Erythroblast (primary cell): ENCODE data around the gene WDR70.
A peak's percentile ranks its signal among the peaks of the same experiment; 100 is the strongest.
"Not testable (repeated sequence)": the region's sequence is repeated elsewhere in the genome, so short reads cannot be mapped to it uniquely, and the experiment has no call there.

ENCODE experiments used
- DNase-seq, 2 experiments: peaks; one replicate each; lab custom pipeline; 2025; lab: John Stamatoyannopoulos, UW
- GATA1 ChIP-seq: IDR thresholded peaks from 2 replicates; pipeline ENCODE4 v1.6.1; 2011; ENCODE audit warnings: low read depth, mild to moderate bottlenecking, control low read depth, low read length, moderate library complexity
- POLR2A ChIP-seq: IDR thresholded peaks from 2 replicates; pipeline ENCODE4 v1.6.1; 2011; ENCODE audit warnings: mild to moderate bottlenecking, low read length

WDR70 gene

DNA sequence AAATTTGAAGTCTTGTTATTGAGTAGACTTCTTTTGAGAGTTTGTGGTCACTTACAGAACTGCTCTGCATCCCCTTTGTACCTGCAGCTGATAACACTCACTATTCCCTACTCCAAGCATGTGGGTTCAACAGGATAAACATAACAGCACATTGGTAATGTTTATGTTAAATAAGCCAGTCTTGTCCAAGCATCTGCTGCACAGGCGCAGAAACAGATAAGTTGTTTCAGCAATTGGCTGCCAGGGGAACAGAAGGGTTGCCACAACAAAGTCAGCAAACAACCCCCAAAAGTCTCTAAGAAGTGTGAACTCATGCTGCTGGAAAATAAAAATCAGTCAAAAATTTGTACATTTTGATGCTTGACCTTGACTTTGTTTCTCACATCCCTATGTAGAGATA is 286.2 kb downstream of the WDR70 start:
- TF ChIP-seq POLR2A (no peak), GATA1 (no peak)
- peak in 1 of 2 experiments; percentile 25 for DNase-seq

DNA sequence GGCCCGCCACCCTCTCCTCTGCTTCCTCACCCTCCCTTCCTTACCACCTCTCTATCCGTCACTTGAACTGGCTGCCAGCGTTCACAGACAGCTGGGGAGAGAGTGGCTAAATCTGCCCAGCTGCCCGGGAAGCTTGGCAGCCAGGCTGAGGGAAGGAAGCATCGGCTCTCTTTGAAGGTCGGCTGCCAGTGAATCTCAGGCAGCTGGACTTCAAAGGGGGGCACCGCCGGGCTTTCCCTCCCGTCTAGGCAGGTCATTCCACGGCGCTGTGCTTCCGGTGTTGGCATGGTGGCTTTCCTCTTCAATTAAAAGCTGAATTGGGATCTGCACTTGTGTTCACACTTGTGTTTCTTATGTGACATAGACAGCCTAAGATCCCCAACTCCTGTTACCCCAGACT is 286.8 kb downstream of the WDR70 start:
- no peak for TF ChIP-seq GATA1
- TF ChIP-seq POLR2A, result no peak
- DNase-seq, result no peak

DNA sequence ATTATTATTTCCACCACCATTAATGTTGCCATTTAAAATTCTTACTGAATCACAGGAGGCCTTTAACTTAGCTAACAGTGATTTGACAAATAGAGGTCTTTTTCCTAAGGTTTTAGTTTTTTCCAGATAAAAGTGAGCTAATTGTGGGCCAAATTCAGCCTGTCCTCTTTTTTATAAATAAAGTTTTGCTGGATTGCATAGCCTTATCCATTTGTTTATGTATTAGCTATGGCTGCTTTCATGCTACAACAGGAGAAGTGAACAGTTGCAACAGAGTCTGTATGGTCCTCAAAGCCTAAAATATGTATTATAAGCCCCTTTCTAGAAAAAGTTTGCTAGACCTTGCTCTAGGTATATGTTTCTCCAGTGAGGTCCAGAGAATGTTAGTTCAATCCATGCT is 288.3 kb downstream of the WDR70 start:
- no peak for TF ChIP-seq POLR2A
- no peak for TF ChIP-seq GATA1
- no peak for DNase-seq

DNA sequence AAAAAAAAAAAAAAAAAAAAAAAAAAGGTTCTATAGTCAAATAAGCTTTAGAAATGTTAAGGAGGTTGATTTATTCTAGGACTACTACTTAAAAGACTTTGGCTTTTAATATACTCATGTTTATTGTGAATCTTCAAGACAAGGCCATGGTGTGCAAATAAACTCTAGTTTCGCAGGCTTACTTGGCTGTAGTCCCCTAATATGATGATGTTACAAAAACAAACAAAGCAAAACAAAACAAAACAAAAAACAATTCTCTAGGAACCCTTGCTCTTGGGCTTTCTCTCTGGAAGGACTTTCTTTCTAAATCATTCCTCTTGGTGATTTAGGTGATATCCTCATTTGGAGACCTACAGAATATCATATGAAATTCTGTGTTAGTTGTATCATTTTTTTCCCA is 288.7 kb downstream of the WDR70 start:
- no peak for DNase-seq

DNA sequence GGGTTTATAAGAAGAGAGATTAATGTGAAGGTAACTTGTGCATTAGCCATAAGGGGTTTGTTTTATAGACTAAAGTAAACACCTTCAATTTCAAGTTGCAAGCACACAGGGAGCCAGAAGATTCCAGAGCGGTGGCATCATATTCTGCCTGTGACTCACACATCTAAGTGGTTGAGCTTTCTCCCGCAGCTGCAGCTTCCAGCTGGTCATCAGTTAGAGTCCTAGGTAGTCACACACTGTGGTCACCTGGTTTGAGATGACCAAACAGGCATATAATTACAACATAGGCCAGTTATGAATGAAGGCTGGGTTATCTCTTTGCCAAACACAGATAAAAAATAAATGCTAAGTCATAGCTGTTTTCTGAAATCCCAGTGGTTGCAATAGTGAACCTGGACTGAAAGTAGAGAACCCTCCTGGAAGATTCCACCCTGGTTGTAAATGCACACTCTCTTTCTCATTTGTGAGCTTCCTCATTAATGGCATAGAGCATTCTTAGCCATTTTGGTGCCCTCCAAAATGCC is 289.5 kb downstream of the WDR70 start:
- TF ChIP-seq GATA1 (no peak), POLR2A (no peak)
- DNase-seq, result peak; percentile 59 to 64

More for the DNA sequence above, 288.7 kb downstream of the WDR70 start:
- TF ChIP-seq GATA1 (no peak), POLR2A (no peak)

DNA sequence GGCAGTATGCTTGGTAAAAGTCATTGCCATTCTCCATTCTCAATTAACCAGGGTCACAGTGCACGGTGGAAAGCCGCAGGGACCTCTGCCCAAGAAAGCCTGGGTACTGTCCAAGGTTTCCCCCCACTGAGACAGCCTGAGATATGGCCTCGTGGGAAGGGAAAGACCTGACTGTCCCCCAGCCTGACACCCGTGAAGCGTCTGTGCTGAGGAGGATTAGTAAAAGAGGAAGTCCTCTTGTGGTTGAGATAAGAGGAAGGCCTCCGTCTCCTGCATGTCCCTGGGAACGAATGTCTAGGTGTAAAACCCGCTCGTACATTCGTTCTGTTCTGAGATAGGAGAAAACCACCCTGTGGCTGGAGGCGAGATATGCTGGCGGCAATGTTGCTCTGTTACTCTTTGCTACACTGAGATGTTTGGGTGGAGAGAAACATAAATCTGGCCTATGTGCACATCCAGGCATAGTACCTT is 293.0 kb downstream of the WDR70 start:
- peak; percentile 38 to 79 for DNase-seq

DNA sequence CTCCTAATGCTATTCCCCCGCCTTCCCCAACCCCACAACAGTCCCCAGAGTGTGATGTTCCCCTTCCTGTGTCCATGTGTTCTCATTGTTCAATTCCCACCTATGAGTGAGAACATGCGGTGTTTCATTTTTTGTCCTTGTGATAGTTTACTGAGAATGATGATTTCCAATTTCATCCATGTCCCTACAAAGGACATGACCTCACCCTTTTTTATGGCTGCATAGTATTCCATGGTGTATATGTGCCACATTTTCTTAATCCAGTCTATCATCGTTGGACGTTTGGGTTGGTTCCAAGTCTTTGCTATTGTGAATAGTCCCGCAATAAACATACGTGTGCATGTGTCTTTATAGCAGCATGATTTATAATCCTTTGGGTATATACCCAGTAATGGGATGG is 295.2 kb downstream of the WDR70 start:
- not testable (repeated sequence) for DNase-seq

DNA sequence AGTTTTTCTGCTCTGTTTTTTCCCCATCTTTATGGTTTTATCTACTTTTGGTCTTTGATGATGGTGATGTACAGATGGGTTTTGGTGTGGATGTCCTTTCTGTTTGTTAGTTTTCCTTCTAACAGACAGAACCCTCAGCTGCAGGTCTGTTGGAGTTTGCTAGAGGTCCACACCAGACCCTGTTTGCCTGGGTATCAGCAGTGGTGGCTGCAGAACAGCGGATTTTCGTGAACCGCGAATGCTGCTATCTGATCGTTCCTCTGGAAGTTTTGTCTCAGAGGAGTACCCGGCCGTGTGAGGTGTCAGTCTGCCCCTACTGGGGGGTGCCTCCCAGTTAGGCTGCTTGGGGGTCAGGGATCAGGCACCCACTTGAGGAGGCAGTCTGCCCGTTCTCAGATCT is 300.2 kb downstream of the WDR70 start:
- not testable (repeated sequence) for DNase-seq

DNA sequence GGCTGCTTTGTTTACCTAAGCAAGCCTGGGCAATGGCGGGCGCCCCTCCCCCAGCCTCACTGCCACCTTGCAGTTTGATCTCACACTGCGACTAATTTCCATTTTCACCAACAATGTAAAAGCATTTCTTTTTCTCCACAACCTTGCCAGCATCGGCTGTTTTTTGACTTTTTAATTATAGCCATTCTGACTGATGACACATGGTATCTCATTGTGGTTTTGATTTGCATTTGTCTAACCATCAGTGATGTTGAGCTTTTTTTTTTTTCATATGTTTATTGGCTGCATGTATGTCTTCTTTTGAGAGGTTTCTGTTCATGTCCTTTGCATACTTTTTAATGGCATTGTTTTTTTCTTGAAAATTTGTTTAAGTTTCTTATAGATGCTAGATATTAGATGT is 300.8 kb downstream of the WDR70 start:
- DNase-seq, result not testable (repeated sequence)

DNA sequence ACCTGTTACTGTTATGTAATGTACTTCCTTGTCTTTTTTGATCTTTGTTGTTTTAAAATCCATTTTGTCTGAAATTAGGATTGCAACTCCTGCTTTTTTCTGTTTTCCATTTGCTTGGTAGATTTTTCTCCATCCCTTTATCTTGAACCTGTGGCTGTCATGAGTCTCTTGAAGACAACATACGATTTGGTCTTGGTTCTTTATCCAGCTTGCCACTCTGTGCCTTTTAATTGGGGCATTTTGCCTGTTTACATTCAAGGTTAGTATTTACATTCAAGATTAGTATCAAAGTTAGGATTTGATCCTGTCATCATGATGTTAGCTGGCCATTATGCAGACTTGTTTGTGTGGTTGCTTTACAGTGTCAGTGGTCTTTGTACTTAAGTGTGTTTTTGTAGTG is 304.0 kb downstream of the WDR70 start:
- no peak for DNase-seq
- TF ChIP-seq POLR2A, result no peak
- TF ChIP-seq GATA1, result no peak

DNA sequence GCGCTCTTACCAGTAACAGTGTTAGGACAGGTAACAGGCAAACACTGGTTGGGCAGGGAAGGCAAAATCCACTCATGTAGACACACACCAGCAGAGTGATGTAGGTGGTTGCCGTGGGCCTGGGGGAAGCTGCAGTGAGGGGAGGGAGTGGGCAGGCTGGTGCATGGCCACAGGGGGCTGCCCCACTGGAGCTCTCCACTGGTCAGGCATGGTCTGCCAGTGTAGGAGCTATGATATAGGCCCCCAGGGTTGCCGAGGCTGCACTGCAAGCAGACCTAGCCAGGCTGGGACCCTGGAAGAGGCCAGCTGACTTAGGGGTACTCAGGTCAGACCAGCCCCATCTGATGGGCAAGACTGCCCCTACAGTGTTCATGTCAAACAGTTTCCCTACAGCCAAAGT is 306.1 kb downstream of the WDR70 start:
- no peak for TF ChIP-seq GATA1
- DNase-seq, result no peak

DNA sequence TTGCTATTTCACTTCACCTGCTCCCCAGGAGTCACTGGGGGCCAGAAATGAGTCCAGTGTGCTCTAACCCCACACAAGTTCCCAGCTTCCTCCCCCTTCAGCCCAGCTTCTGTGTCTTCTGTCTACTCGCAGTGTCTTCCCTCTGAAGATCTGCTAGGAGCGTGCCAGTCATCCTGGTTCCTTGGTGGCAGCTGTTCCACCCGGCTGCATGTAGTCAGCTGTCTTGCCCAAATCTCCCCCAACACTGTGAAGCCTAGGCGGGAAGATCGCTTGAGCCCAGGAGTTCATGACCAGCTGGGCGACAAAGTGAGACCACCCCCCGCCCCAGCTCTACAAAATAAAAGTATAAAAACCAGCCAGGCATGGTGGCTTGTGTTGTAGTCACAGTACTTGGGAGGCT is 306.7 kb downstream of the WDR70 start:
- no peak for TF ChIP-seq POLR2A
- TF ChIP-seq GATA1, result no peak
- DNase-seq, result no peak

DNA sequence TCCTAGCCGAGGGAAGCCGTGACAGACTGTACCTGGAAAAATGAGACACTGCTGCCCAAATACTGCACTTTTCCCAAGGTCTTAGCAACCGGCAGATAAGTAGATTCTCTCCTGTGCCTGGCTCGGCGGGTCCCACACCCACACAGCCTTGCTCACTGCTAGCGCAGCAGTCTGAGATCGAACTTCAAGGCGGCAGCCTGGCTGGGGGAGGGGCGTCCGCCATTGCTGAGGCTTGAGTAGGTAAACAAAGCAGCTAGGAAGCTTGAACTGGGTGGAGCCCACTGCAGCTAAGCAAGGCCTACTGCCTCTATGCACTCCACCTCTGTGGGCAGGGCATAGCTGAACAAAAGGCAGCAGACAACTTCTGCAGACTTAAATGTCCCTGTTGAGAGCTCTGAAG is 309.8 kb downstream of the WDR70 start:
- not testable (repeated sequence) for DNase-seq

DNA sequence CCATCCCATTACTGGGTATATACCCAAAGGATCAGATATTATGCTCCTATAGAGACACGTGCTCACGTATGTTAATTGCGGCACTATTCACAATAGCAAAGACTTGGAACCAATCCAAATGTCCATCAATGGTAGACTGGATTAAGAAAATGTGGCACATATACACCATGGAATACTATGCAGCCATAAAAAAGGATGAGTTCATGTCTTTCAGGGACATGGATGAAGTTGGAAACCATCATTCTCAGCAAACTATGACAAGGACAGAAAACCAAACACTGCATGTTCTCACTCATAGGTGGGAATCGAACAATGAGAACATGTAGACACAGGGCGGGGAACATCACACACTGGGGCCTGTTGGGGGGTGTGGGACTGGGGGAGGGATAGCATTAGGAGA is 315.2 kb downstream of the WDR70 start:
- DNase-seq, result not testable (repeated sequence)

DNA sequence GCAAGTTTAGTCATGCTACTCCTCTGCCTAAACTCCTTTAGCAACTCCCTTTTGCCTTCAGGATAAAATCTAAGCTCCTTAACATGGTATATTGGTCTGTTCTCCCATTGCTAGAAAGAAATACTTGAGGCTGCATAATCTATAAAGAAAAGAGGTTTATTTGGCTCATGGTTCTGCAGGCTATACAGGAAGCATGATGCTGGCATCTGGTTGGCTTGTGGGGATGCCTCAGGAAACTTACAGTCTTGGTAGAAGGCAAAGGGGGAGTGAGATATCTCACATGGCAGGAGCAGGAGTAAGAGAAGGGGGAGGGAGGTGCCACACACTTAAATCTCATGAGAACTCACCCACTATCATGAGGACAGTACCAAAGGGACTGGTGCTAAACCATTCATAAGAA is 315.7 kb downstream of the WDR70 start:
- no peak for DNase-seq
- TF ChIP-seq GATA1 (no peak), POLR2A (no peak)

DNA sequence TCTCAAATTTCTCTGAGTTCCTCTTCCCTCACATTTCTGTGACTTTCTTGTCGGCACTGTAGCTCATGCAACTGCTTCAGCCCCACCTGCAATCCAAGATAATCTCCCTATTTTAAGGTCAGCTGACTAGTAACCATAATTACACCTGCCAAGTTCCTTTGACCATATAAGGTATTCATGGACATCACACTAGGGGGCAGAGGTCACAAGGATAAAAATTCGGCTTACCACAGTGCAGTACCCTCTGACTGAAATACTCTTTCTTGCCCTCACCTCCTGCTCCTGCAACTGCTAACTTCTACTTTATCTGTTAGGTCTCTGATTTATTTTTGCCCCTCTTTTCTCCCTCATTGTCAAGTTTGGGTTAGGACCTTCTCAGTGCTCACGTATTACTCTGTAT is 316.5 kb downstream of the WDR70 start:
- no peak for DNase-seq
- no peak for TF ChIP-seq GATA1
